Stimulated activated naive CD8-positive, alpha-beta T cell treated with anti-CD3 and anti-CD28 coated beads, Interleukin-15, Interleukin-2, amounts not matched to agents 100 U/mL and 50 U/mL, for 24 hours (primary cell): ENCODE measurements around the gene MAGEA10.
"Not testable (repeated sequence)": the region's sequence is repeated elsewhere in the genome, so short reads cannot be mapped to it uniquely, and the experiment has no call there.

Experiments
- ATAC-seq: fragments of 150-1000 bp; cut with Tn5 transposase; one replicate; pipeline ENCODE4 v1.10.0; 2021
- DNase-seq: peaks from one replicate; pipeline ENCODE4 v3.0.0; 2021

Gene MAGEA10

DNA sequence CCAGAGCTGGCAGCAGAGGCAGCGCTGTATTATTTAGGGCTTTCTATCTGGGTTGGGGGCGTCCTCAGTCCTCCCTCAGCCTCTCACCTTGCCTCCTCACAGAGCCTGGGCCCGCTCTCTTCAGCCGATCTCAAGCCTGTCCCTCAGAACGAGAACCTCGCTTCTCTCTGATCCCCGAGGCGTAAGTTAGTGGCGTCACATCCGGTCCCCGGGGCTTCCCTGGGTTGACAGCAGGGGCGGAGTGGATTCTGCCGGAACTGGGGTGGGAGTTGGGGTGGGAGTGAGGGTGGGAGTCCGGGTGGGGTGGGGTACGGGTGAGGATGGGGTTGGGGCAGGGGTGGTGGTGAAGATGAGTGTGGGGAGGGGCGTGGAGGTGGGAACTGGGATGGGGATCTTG, at the start of gene MAGEA10:
TSS of gene MAGEA10 (minus strand) at position 190 of the 397 bp plus-strand sequence. CDS start 2,957 bp downstream, outside the sequence.
- ATAC-seq = no peak
- DNase-seq = no peak

DNA sequence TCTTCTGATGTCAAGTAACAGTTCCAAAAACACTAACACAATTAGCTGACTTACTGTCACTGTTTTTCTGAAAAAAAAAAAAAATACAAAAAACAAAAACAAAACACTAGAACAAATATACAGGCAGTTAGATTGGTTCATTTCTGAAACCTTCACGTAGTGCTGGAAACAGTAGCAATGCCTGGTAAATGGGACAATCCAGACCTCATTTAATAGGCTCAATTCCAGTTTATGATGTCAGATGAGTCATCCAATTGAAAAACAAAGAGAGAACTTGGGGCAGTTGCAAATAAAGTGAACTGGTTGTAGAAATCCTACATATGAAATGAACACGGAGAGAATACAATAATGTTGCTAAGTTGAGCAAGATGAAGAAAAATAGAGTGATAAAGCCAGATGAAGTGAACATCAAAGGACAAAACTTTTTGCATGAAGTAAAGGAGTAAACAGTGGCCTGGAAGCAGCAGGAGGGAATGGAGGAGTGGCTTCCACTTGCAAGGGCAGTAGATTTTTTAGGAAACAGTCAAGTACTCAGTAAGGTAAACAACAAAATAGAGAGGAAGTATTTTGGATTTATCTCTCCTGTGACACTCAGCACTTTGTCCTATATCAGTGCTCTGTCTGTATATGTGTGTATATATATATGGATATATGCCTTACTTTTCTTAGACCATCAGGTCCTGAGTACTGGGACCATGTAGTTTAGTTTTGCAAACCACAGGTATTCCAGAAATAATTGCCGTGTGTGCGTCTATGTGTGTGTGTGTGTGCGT, 39.3 kb upstream of the MAGEA10 start:
- no peak for DNase-seq
- no peak for ATAC-seq

DNA sequence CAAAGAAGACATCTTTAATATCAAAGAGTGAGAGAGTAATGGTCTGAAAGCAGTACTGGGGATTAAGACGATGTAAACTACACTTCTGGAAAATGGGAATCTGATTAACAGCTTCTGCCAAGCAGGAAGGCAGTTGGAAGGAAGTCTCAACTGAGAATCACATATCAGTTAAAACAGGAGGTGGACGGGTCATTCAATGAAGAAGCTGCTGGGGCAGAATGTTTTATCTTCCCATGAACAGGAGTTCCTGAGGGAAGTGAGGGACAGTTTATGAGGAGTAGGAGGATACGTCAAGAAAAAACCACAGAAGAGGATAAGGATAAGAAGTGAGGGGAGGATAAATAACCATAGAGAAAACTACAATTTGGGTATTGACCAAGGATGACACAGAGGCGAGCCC, 38.7 kb upstream of the MAGEA10 start:
- DNase-seq (no peak), ATAC-seq (no peak)

DNA sequence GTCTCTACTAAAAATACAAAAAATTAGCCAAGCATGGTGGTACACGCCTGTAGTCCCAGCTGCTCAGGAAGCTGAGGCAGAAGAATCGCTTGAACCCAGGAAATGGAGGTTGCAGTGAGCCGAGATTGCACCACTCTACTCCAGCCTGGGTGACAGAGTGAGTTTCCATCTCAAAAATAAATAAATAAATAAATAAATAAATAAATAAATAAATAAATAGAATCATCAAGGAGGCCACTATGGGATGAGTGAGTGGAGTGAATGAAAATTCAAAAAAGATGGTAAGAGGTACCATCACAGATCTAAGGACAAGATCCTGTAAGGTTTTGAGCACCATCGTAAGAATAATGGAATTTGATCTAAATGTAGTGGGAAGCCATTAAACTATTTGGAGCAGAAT, 37.5 kb upstream of the MAGEA10 start:
- ATAC-seq, DNase-seq: not testable (repeated sequence)

DNA sequence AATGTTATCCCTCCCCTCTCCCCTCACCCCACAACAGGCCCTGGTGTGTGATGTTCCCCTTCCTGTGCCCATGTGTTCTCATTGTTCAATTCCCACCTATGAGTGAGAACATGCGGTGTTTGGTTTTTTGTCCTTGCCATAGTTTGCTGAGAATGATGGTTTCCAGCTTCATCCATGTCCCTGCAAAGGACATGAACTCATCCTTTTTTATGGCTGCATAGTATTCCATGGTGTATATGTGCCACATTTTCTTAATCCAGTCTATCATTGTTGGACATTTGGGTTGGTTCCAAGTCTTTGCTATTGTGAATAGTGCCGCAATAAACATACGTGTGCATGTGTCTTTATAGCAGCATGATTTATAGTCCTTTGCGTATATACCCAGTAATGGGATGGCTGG, 35.5 kb upstream of the MAGEA10 start:
- ATAC-seq, DNase-seq: not testable (repeated sequence)

DNA sequence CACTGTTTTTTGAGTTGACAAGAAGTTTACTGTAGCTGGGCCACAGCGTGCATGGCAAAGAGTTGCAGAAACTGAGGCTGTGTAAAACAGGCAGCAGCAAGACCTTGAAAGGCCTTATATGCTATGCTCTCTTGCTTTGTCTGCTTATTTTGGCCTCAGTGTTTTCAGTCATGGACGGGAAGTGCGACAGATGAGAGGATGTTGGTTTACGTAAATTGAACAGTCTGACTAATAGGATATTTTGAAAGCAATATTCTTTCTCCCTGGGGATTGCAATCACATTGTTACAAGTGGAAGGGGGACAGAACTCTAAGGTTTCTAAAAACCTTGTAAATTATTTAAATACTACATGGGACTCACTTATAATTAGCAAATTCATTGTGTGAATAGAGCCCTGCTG, 32.2 kb upstream of the MAGEA10 start:
- DNase-seq (no peak), ATAC-seq (no peak)

GRCh38 chrX:152165033-152165743, 26.8 kb upstream of the MAGEA10 start:
- ATAC-seq = no peak

GRCh38 chrX:152157042-152157441, 18.7 kb upstream of the MAGEA10 start:
- ATAC-seq = no peak

More at GRCh38 chrX:152165033-152165743, 26.8 kb upstream of the MAGEA10 start:
- DNase-seq = no peak

GRCh38 chrX:152155766-152156310, 17.5 kb upstream of the MAGEA10 start:
- no peak for DNase-seq

More at GRCh38 chrX:152157042-152157441, 18.7 kb upstream of the MAGEA10 start:
- no peak for DNase-seq

DNA sequence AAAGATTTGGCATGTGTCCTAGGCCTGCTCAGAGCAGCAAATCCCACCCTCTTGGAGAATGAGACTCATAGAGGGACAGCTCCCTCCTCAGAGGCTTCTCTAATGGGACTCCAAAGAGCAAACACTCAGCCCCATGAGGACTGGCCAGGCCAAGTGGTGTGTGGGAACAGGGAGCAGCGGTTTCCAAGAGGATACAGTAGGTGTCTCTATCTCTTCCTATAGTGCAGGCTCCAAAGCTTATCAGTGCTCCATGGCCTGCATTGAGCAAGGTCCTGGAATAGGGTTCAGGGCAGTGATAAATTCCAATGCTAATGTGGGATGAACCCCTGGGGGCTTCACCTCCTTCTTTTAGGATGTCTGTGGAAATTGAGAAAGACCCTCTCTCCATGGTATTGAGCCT, 15.7 kb upstream of the MAGEA10 start:
- DNase-seq (no peak), ATAC-seq (no peak)

More at GRCh38 chrX:152155766-152156310, 17.5 kb upstream of the MAGEA10 start:
- ATAC-seq = no peak

GRCh38 chrX:152151256-152151655, 12.9 kb upstream of the MAGEA10 start:
- DNase-seq = no peak
- no peak for ATAC-seq

DNA sequence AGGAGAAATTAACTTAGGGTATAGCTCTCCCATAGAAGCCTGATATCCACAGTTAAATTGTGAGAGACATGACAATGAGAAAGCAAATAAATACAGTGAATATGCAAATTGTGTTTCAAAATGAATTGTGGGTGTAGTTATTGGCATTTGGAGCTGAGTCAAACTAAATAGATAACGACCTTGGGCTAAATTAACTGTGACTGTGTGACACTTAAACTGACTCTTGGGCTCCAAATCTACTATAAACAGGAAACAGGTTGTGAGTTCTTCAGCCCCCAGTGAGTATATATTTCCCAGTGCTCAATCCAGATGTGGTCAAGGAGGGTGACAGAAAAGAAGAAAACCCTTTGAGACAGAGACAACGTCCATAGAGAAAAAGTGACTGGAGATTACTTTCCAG, 11.3 kb upstream of the MAGEA10 start:
- ATAC-seq (no peak), DNase-seq (no peak)

DNA sequence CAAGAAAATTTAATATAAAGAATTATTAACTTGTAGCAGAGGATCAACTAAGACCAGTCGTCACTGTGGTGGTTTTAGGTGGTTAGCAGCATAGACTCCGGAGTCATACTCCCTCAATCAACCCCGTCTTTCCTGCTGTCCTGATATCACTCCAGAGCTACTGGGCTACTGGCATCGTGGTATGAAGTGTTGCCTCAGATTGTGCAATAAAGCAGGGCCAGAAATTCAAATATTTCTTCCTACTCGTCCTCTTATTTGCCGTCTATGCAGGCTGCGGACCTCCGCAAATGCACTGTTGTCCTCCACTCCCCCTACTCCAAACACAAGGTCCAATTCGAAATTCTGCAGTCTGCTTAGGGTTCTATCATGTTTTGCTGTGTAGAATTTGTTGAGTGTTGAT, 1.2 kb upstream of the MAGEA10 start:
- DNase-seq (no peak), ATAC-seq (no peak)

DNA sequence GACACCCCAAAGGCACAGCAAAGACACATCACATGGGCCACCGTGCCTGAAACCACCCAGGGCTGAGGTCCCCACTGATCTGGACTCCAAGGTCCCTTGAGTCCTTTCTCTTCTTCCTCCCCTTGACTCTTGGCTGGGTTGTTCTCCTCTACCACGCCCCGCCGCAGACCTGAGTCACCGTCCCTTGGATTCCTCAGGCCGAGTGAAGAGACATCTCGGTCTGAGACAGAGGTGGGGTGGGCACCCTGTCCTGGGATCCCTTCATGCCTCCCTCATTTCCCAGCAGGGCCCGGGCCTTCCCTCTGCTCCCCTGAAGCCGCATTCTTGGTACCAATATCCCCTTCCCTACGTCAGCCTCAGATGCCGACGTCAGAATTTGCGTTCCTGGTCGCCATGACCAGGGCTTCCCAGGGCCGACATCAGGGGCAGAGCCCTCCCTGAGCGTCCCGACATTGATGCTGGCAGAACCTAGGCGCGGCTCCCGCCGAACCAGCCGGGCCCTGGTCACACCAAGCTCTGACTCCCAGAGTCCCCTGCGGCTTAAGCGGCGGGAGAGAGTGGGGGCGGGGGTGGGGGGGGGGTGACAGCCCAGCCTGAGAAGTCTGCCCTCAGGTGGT, 498 bp downstream of the MAGEA10 start:
- no peak for ATAC-seq
- DNase-seq = no peak

GRCh38 chrX:152136312-152136711, 2.1 kb downstream of the MAGEA10 start:
- ATAC-seq (no peak), DNase-seq (no peak)

GRCh38 chrX:152131525-152131924, 6.9 kb downstream of the MAGEA10 start:
- ATAC-seq (no peak), DNase-seq (no peak)

- not testable (repeated sequence) for ATAC-seq, DNase-seq
Measured at GRCh38 chrX:152129069-152129844, 9.1 kb downstream of the MAGEA10 start.

- no peak for DNase-seq
- ATAC-seq = no peak
Measured at GRCh38 chrX:152117305-152117704, 21.1 kb downstream of the MAGEA10 start.

GRCh38 chrX:152108527-152108926, 29.9 kb downstream of the MAGEA10 start:
- no peak for ATAC-seq
- no peak for DNase-seq

GRCh38 chrX:152103866-152104265, 34.5 kb downstream of the MAGEA10 start:
- DNase-seq (no peak), ATAC-seq (no peak)

- DNase-seq (no peak), ATAC-seq (no peak)
Measured at GRCh38 chrX:152086141-152086540, 52.2 kb downstream of the MAGEA10 start.
